ENCODE data around the gene GALNS. TPM values are rescaled to one million over a fixed set of nuclear protein-coding genes. Genes with fewer than 3 reads are reported as not detected.
A peak's percentile ranks its signal among the peaks of the same experiment; 100 is the strongest.

GALNS gene
- total RNA-seq, 1 experiment from 2014 or later: 62.3 TPM

DNA sequence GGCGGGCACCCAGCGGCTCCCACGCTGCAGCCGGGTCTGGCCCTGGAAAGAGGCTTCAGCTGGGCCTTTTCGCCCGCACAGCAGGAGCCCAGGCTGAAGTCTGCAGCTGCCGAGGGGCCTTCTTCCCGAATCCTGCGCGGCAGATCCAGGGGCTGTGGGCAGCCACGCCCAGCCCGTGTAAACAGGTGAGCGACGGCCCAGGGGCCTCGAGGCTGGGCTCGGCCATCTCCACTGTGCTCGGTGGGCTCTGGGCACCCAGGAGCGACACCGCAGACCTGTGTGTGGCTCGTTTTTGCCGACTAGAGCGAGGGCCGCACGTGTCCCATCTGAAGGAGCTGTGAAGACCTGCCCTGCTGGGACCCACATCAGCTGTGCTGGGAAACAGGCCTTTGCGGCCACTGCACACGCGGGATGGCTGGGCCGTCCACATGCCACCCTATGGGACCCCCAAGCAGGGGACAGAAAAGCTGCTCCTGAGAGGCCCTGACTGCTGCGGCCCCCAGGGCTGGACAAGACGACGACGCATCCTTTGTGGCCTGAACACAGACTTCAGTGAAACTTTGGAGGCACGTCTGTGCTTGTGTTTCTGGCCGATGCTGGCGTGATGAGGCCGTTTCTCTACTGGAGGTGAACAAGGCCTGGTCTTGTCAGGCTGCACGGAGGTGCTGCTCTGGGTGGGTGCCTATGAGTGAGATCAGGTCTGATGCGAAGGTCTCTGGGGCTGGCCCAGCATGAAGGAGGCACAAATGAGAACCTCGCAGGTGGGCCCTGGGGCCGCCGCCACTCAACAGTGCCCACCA lies 39.8 kb downstream of the GALNS start:
- POLR2A ChIA-PET (ENCODE audit: unreplicated experiment): no interaction called here
- CTCF ChIA-PET: no interaction called here

DNA sequence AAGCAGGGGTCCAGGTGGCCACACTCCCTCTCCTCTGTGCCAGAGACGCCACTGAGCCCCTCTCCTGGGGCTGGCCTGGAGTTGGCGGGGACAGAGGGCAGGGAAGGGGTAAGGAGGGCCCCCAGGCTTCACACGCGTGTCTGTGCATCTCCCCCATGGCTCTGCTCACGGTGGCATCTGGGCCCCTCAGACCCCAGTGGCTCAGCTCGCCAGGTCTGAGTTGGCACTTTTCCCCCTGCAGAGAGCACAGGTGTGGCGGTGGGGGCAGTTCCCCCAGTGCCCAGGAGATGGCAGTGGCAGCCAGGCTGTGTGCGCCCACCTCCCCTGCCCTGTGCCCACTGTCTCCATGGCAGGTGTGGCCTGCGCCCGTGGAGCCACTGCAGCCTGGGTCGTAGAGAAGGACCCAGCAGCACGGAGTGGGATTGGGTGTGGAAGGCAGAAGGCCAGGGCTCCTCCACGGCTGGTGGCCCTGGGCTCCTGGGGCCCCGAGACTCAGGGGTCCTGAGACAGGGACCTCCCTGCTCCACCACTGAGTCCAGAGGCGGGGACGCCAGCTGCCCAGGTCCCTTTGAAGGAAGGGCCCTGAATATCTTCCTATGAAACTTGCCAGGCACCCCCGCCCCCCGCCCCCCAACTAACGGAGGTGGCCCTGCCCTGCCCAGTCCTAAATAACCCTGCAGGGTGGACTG lies 40.7 kb downstream of the GALNS start:
- Histone ChIP-seq H3F3A (ENCODE audit: insufficient read depth, low read depth) (peaks cover 25% of the 10 kb centered on the region), H3K4me2 (no peak overlapping the region), H3K27me3 (ENCODE audit: insufficient read depth, low read depth) (no peaks in the 10 kb centered on the region), H2AFZ (no peak overlapping the region), H3K27ac (no peak overlapping the region), H3K9me3 (ENCODE audit: insufficient read depth, low read depth) (no peaks in the 10 kb centered on the region), H4K20me1 (ENCODE audit: insufficient read depth) (no peaks in the 10 kb centered on the region), H3K4me3 (no peak overlapping the region), H3K79me2 (ENCODE audit: low read depth) (peaks cover 6% of the 10 kb centered on the region), H3K9me2 (ENCODE audit: insufficient read depth) (no peaks in the 10 kb centered on the region), H3K4me1 (replicated peaks; ENCODE audit: insufficient read depth) (no peaks in the 10 kb centered on the region), H3K36me3 (ENCODE audit: low read depth) (no peaks in the 10 kb centered on the region)
- ChIA-PET CTCF (no interaction called here), POLR2A (ENCODE audit: unreplicated experiment) (no interaction called here)
- TF ChIP-seq EZH2 (IDR thresholded peaks at IDR 0.05; ENCODE audit: low read depth): no peak
- TF ChIP-seq, protein P1, sequence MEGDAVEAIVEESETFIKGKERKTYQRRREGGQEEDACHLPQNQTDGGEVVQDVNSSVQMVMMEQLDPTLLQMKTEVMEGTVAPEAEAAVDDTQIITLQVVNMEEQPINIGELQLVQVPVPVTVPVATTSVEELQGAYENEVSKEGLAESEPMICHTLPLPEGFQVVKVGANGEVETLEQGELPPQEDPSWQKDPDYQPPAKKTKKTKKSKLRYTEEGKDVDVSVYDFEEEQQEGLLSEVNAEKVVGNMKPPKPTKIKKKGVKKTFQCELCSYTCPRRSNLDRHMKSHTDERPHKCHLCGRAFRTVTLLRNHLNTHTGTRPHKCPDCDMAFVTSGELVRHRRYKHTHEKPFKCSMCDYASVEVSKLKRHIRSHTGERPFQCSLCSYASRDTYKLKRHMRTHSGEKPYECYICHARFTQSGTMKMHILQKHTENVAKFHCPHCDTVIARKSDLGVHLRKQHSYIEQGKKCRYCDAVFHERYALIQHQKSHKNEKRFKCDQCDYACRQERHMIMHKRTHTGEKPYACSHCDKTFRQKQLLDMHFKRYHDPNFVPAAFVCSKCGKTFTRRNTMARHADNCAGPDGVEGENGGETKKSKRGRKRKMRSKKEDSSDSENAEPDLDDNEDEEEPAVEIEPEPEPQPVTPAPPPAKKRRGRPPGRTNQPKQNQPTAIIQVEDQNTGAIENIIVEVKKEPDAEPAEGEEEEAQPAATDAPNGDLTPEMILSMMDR (conservative IDR thresholded peaks at IDR 0.05): peak; percentile 85
- intact Hi-C loops (cut with micrococcal nuclease; ENCODE audit: unreplicated experiment): loop anchor here (1.0 kb wide), 1 partner anchor 400 kb away; no protein-coding TSS in a partner anchor
- peak in 1 of 2 experiments; percentile 63 for DNase-seq
- BruUV-seq (replicated peaks): no TSS peak

More for the DNA sequence above, 39.8 kb downstream of the GALNS start:
- no peaks in the 10 kb centered on the region for H3K79me2 ChIP-seq (ENCODE audit: low read depth)
- H3K36me3 ChIP-seq (ENCODE audit: low read depth): no peaks in the 10 kb centered on the region
- H3K27ac ChIP-seq: no peak overlapping the region
- H3K9me3 ChIP-seq (ENCODE audit: insufficient read depth, low read depth): no peaks in the 10 kb centered on the region
- intact Hi-C loops (cut with micrococcal nuclease; ENCODE audit: unreplicated experiment): loop anchor here (1.0 kb wide), 1 partner anchor 399 kb away; no protein-coding TSS in a partner anchor
- BruUV-seq (replicated peaks): no TSS peak
- no peak overlapping the region for H2AFZ ChIP-seq
- no peaks in the 10 kb centered on the region for H3K4me1 ChIP-seq (replicated peaks; ENCODE audit: insufficient read depth)
- no peaks in the 10 kb centered on the region for H3K27me3 ChIP-seq (ENCODE audit: insufficient read depth, low read depth)
- no peak for DNase-seq
- H3K9me2 ChIP-seq (ENCODE audit: insufficient read depth): no peaks in the 10 kb centered on the region
- H3K4me2 ChIP-seq: no peak overlapping the region
- no peak overlapping the region for H3K4me3 ChIP-seq
- TF ChIP-seq, protein P1 (conservative IDR thresholded peaks at IDR 0.05): no peak
- TF ChIP-seq EZH2 (IDR thresholded peaks at IDR 0.05; ENCODE audit: low read depth): no peak
- H3F3A ChIP-seq (ENCODE audit: insufficient read depth, low read depth): peaks cover 24% of the 10 kb centered on the region
- no peaks in the 10 kb centered on the region for H4K20me1 ChIP-seq (ENCODE audit: insufficient read depth)

DNA sequence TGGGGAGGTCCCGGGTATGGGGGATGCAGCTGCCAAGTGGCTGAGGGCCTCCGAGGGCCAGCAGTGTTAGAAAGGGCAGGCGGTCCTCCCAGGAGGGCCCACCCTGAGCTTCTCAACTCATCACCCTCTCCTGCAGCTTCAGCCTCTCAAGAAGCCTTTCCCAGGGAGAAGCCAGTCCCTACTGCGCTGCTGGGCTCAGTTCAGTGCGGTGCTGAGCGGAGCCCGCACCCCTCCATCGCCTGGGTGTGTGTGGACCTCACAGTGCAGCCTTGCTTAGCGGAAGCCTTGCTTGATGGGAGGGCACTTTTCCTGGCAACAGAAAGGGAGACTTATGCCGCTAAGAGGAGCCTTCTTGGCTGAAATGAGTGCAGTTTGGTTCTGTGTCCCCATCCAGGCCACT lies 41.5 kb downstream of the GALNS start:
- Histone ChIP-seq H3K36me3 (ENCODE audit: low read depth) (no peaks in the 10 kb centered on the region), H3K27me3 (ENCODE audit: insufficient read depth, low read depth) (no peaks in the 10 kb centered on the region), H3K27ac (no peak overlapping the region), H3K4me2 (no peak overlapping the region), H4K20me1 (ENCODE audit: insufficient read depth) (peaks cover 7% of the 10 kb centered on the region), H3K4me3 (no peak overlapping the region), H3K4me1 (replicated peaks; ENCODE audit: insufficient read depth) (peaks cover 5% of the 10 kb centered on the region; the same call in 1 of the 2 replicates), H3K9me2 (ENCODE audit: insufficient read depth) (no peaks in the 10 kb centered on the region), H3F3A (ENCODE audit: insufficient read depth, low read depth) (peaks cover 31% of the 10 kb centered on the region), H3K9me3 (ENCODE audit: insufficient read depth, low read depth) (no peaks in the 10 kb centered on the region), H3K79me2 (ENCODE audit: low read depth) (peaks cover 15% of the 10 kb centered on the region), H2AFZ (no peak overlapping the region)
- TF ChIP-seq, protein P1 (conservative IDR thresholded peaks at IDR 0.05): no peak
- no peak for TF ChIP-seq EZH2 (IDR thresholded peaks at IDR 0.05; ENCODE audit: low read depth)
- BruUV-seq (replicated peaks): no TSS peak
- CTCF ChIA-PET: interaction anchor here (0.6 kb wide), 1 partner anchor 377 kb away, joined by 6 read pairs; no protein-coding TSS in a partner anchor
- intact Hi-C loops (cut with micrococcal nuclease; ENCODE audit: unreplicated experiment): no loop called here
- no peak for DNase-seq
- POLR2A ChIA-PET (ENCODE audit: unreplicated experiment): interaction anchor here (0.6 kb wide), 1 partner anchor 12 kb away, joined by 3 read pairs; no protein-coding TSS in a partner anchor
